Panc1 (cell line): ENCODE data around the gene COL5A1.

Experiments used
- CTCF ChIP-seq: fragments of 450-650 bp; IDR thresholded peaks from 2 replicates; pipeline ENCODE4 v1.5.1; 2017; ENCODE audit warnings: mild to moderate bottlenecking
- TCF7L2 ChIP-seq: IDR thresholded peaks from 2 replicates; pipeline ENCODE4 v1.6.1; 2011; ENCODE audit warnings: mild to moderate bottlenecking, low read depth, low read length, inconsistent platforms

- TF ChIP-seq TCF7L2 (no peak), CTCF (no peak)
These were observed 42.7 kb upstream of the COL5A1 start for GRCh38 chr9:134598884-134599245.
